Measurements from ENCODE around the gene LAMC2. TPM values are rescaled to one million over a fixed set of nuclear protein-coding genes. Genes with fewer than 3 reads are reported as not detected.
A peak's percentile ranks its signal among the peaks of the same experiment; 100 is the strongest.

The LAMC2 gene
- total RNA-seq, 1 donor from 2014 or later, result 14.8 TPM

- Mint-ChIP-seq H3K4me3 (no peak overlapping the region), H3K9me3 (no peaks in the 10 kb centered on the region), H3K36me3 (peaks cover 3% of the 10 kb centered on the region), H3K4me1 (ENCODE audit: unreplicated experiment) (peaks cover 28% of the 10 kb centered on the region), H3K27me3 (no peaks in the 10 kb centered on the region), H3K27ac (no peak overlapping the region)
- no peak for TF ChIP-seq CTCF (conservative IDR thresholded peaks at IDR 0.05)
- no peak for DNase-seq (ENCODE audit: extremely low spot score, unreplicated experiment)
Measured at GRCh38 chr1:183215936-183216335, 29.9 kb downstream of the LAMC2 start.

GRCh38 chr1:183218027-183218618 lies 32.1 kb downstream of the LAMC2 start:
- Mint-ChIP-seq H3K9me3 (no peaks in the 10 kb centered on the region), H3K27me3 (no peaks in the 10 kb centered on the region), H3K4me1 (ENCODE audit: unreplicated experiment) (peaks cover 28% of the 10 kb centered on the region), H3K4me3 (no peak overlapping the region), H3K27ac (peak overlapping the region; percentile 65), H3K36me3 (peaks cover 3% of the 10 kb centered on the region)
- TF ChIP-seq CTCF (conservative IDR thresholded peaks at IDR 0.05), result no peak
- DNase-seq (ENCODE audit: extremely low spot score, unreplicated experiment), result no peak

GRCh38 chr1:183218971-183219615 lies 33.0 kb downstream of the LAMC2 start:
- H3K4me1 Mint-ChIP-seq (ENCODE audit: unreplicated experiment), result peaks cover 28% of the 10 kb centered on the region
- TF ChIP-seq CTCF (conservative IDR thresholded peaks at IDR 0.05), result no peak
- no peaks in the 10 kb centered on the region for H3K27me3 Mint-ChIP-seq
- peaks cover 3% of the 10 kb centered on the region for H3K36me3 Mint-ChIP-seq
- DNase-seq (ENCODE audit: extremely low spot score, unreplicated experiment), result no peak
- H3K9me3 Mint-ChIP-seq, result no peaks in the 10 kb centered on the region
- no peak overlapping the region for H3K4me3 Mint-ChIP-seq
- peak overlapping the region; percentile 65 for H3K27ac Mint-ChIP-seq

GRCh38 chr1:183219616-183220009 lies 33.5 kb downstream of the LAMC2 start:
- Mint-ChIP-seq H3K4me3 (no peak overlapping the region), H3K27ac (peak overlapping the region; percentile 65), H3K27me3 (no peaks in the 10 kb centered on the region)

GRCh38 chr1:183222909-183223308 lies 36.8 kb downstream of the LAMC2 start:
- no peak for TF ChIP-seq CTCF (conservative IDR thresholded peaks at IDR 0.05)
- DNase-seq (ENCODE audit: extremely low spot score, unreplicated experiment), result no peak
- no peak overlapping the region for H3K27ac Mint-ChIP-seq
- no peaks in the 10 kb centered on the region for H3K9me3 Mint-ChIP-seq
- no peaks in the 10 kb centered on the region for H3K36me3 Mint-ChIP-seq
- peaks cover 24% of the 10 kb centered on the region for H3K4me1 Mint-ChIP-seq (ENCODE audit: unreplicated experiment)
- no peaks in the 10 kb centered on the region for H3K27me3 Mint-ChIP-seq
- H3K4me3 Mint-ChIP-seq, result no peak overlapping the region

More at GRCh38 chr1:183219616-183220009, 33.5 kb downstream of the LAMC2 start:
- peaks cover 22% of the 10 kb centered on the region for H3K4me1 Mint-ChIP-seq (ENCODE audit: unreplicated experiment)
- no peak for TF ChIP-seq CTCF (conservative IDR thresholded peaks at IDR 0.05)
- H3K36me3 Mint-ChIP-seq, result peaks cover 3% of the 10 kb centered on the region
- no peak for DNase-seq (ENCODE audit: extremely low spot score, unreplicated experiment)
- H3K9me3 Mint-ChIP-seq, result no peaks in the 10 kb centered on the region

Measured in type B pancreatic cell (in vitro differentiated cells).